GM12878 (cell line): Measurements from ENCODE around the gene KIFAP3. TPM values are rescaled to one million over a fixed set of nuclear protein-coding genes. Genes with fewer than 3 reads are reported as not detected.
A peak's percentile ranks its signal among the peaks of the same experiment; 100 is the strongest.

ENCODE experiments used
- CREM ChIP-seq: IDR thresholded peaks from 2 replicates; pipeline ENCODE4 v1.6.1; 2014; ENCODE audit warnings: antibody characterized with exemption, low read depth
- ETV6 ChIP-seq, 2 experiments: fragments of 450-650 bp in 1 of 2; IDR thresholded peaks in 1 of 2; conservative IDR thresholded peaks in 1 of 2; 2 replicates each; pipeline ENCODE4 v1.6.1; 2014; ENCODE audit warnings: antibody characterized with exemption in 1 of 2, borderline replicate concordance in 1 of 2, low read depth in 1 of 2, mild to moderate bottlenecking in 1 of 2, moderate library complexity in 1 of 2
- NBN ChIP-seq: fragments of 450-650 bp; IDR thresholded peaks from 2 replicates; pipeline ENCODE4 v1.6.1; 2016
- NFXL1 ChIP-seq: fragments of 450-650 bp; IDR thresholded peaks from 2 replicates; pipeline ENCODE4 v1.6.1; 2017; ENCODE audit warnings: antibody characterized with exemption, mild to moderate bottlenecking, borderline replicate concordance
- NFYB ChIP-seq: IDR thresholded peaks from 2 replicates; pipeline ENCODE4 v1.6.1; 2011; ENCODE audit warnings: low read depth, mild to moderate bottlenecking, low read length, improper control_type of control experiment, moderate library complexity; ENCODE audit not compliant: insufficient read depth
- PML ChIP-seq: IDR thresholded peaks from 2 replicates; pipeline ENCODE4 v1.6.1; 2012; ENCODE audit warnings: low read length, inconsistent platforms
- POLR2A ChIP-seq: IDR thresholded peaks from 2 replicates; pipeline ENCODE4 v1.6.1; 2011; ENCODE audit warnings: low read depth, mild to moderate bottlenecking, low read length
- RCOR1 ChIP-seq: conservative IDR thresholded peaks from 2 replicates; pipeline ENCODE4 v1.6.1; 2012; ENCODE audit warnings: low read depth, low read length, improper control_type of control experiment
- SMARCA5 ChIP-seq: fragments of 450-650 bp; IDR thresholded peaks from 2 replicates; pipeline ENCODE4 v1.6.1; 2017; ENCODE audit warnings: mild to moderate bottlenecking
- SRF ChIP-seq, 2 experiments: IDR thresholded peaks; 2 replicates each; pipeline ENCODE4 v1.6.1; 2011; ENCODE audit warnings: low read depth in 2 of 2, low read length in 2 of 2, mild to moderate bottlenecking in 1 of 2, moderate library complexity in 1 of 2
- STAT3 ChIP-seq: IDR thresholded peaks from 2 replicates; pipeline ENCODE4 v1.6.1; 2011; ENCODE audit warnings: low read depth, low read length, improper control_type of control experiment
- TBL1XR1 ChIP-seq: IDR thresholded peaks from 2 replicates; pipeline ENCODE4 v1.6.1; 2012; ENCODE audit warnings: low read depth, low read length, improper control_type of control experiment
- TCF3 ChIP-seq: IDR thresholded peaks from 2 replicates; pipeline ENCODE4 v1.6.1; 2012; ENCODE audit warnings: low read depth, mild to moderate bottlenecking, low read length, borderline replicate concordance; ENCODE audit not compliant: insufficient read depth
- ZNF384 ChIP-seq: IDR thresholded peaks from 2 replicates; pipeline ENCODE4 v1.6.1; 2012; ENCODE audit warnings: low read depth, mild to moderate bottlenecking, low read length, improper control_type of control experiment, borderline replicate concordance
- polyA plus RNA-seq, 11 experiments: library from polyadenylated mRNA; depleted of rRNA in 4 of 11; unstranded in 6 of 11; stranded (reverse) in 5 of 11; fragments of >200 nt; fragmentation: Nextera tagmentation in 4 of 11; fragmentation: Illumina TruSeq in 1 of 11; extraction: Ambion mirVana in 4 of 11; extraction: Trizol in 1 of 11; gene quantifications; 1 replicate in 1 of 11; 2 replicates in 10 of 11; pipeline versions ENCODE4 v1.2.1 to v1.2.3, GENCODE V29; 2011 to 2016; ENCODE audit warnings: inconsistent platforms in 2 of 11, missing spikeins in 2 of 11, low read depth in 1 of 11
- total RNA-seq, 4 experiments: library from RNA; depleted of rRNA in 3 of 4; stranded (reverse); fragments of >200 nt in 3 of 4; fragmentation: Illumina TruSeq in 1 of 4; extraction: Trizol in 1 of 4; gene quantifications; 2 replicates each; pipeline versions ENCODE4 v1.2.1 to v1.2.3, GENCODE V29; 2013 to 2021
- TF ChIP-seq, protein P1 (sequence below), 3 experiments: IDR thresholded peaks in 2 of 3; conservative IDR thresholded peaks in 1 of 3; 2 replicates each; pipeline ENCODE4 v1.5.1; 2011; ENCODE audit warnings: low read depth in 3 of 3, low read length in 3 of 3, mild to moderate bottlenecking in 3 of 3, control low read depth in 2 of 3, moderate library complexity in 2 of 3, inconsistent platforms in 1 of 3, mixed read lengths in 1 of 3; ENCODE audit not compliant: control insufficient read depth in 2 of 3, insufficient read depth in 1 of 3; ENCODE audit errors: extremely low read depth in 1 of 3
- TF ChIP-seq, protein P2 (sequence below): fragments of 450-650 bp; IDR thresholded peaks from 2 replicates; pipeline ENCODE4 v1.6.1; 2017; ENCODE audit warnings: mild to moderate bottlenecking, moderate library complexity
- TF ChIP-seq, protein P3 (sequence below): IDR thresholded peaks from 2 replicates; pipeline ENCODE4 v1.6.1; 2012; ENCODE audit warnings: mild to moderate bottlenecking, low read depth, low read length
- TF ChIP-seq, protein P4 (sequence below): fragments of 450-650 bp; IDR thresholded peaks from 2 replicates; pipeline ENCODE4 v1.6.1; 2016; ENCODE audit warnings: mild to moderate bottlenecking

KIFAP3 gene
- total and polyA plus RNA-seq, 10 of the 15 experiments (the other 5 are each of a cell fraction or from before 2014, with no cell fraction given) = 13.7 to 100 (median 18.9) TPM

DNA sequence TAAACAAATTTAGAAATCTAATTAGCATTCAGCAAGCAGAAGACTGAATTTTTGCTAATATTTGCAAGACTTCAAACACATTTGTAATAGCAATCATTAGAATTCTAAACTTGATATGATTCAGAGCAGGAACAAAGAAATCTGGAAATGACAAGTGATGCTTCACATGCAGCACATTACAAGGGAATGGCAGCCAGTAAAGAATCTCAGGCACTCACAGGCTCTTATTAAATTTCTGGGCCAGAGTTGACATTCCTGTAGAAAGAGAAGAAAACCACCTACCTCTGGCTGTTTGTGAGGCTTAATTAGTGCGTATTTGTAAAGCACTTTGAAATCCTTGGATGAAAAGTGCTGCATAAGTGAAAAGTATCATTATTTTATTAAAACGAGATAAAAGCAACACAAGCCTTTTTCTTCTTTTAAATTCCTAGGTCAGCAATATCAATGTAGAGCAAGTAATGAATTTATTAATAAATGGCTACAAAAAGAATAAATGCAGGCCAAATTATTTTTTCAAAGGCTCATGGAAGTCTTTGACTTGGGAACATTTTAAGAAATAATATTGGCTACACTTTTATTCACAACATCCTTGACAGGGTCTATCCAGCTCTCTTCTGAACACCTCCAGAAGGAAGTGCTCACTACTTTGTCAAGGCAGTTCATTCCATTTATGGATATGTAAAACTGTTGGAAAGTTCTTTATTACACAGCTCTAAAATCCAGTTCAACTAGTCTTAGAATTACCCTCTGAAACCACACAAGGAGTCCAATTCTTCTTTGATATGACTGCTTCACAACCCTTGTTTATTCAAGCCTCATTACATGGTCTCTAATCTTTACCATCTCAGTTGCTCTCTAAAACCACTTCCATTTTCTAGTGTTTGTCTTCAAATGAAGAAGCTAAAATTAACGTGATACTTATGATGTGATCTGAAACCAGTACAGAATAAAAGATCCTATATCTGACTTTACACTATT is 148.7 kb downstream of the KIFAP3 start (continued):
- TF ChIP-seq, protein P1, sequence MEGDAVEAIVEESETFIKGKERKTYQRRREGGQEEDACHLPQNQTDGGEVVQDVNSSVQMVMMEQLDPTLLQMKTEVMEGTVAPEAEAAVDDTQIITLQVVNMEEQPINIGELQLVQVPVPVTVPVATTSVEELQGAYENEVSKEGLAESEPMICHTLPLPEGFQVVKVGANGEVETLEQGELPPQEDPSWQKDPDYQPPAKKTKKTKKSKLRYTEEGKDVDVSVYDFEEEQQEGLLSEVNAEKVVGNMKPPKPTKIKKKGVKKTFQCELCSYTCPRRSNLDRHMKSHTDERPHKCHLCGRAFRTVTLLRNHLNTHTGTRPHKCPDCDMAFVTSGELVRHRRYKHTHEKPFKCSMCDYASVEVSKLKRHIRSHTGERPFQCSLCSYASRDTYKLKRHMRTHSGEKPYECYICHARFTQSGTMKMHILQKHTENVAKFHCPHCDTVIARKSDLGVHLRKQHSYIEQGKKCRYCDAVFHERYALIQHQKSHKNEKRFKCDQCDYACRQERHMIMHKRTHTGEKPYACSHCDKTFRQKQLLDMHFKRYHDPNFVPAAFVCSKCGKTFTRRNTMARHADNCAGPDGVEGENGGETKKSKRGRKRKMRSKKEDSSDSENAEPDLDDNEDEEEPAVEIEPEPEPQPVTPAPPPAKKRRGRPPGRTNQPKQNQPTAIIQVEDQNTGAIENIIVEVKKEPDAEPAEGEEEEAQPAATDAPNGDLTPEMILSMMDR (IDR thresholded peaks at IDR 0.05 in 2 of 3, conservative IDR thresholded peaks at IDR 0.05 in 1 of 3; ENCODE audit: control insufficient read depth in 2 of 3, extremely low read depth in 1 of 3, insufficient read depth in 1 of 3, low read depth in 3 of 3, low read length in 3 of 3) = no peak
- TF ChIP-seq ETV6 (conservative IDR thresholded peaks at IDR 0.05 in 1 of 2, IDR thresholded peaks at IDR 0.05 in 1 of 2; ENCODE audit: borderline replicate concordance in 1 of 2, low read depth in 1 of 2) (no peak), TCF3 (no peak), STAT3 (no peak), NFXL1 (no peak), NFYB (no peak), NBN (0 out of 2 replicates have a peak, but pooled peaks have one; percentile 23), CREM (no peak), SRF (IDR thresholded peaks at IDR 0.05; ENCODE audit: low read depth in 2 of 2, low read length in 2 of 2) (no peak), POLR2A (no peak), RCOR1 (no peak), PML (no peak), TBL1XR1 (no peak), SMARCA5 (no peak), ZNF384 (no peak)
- TF ChIP-seq, protein P2, sequence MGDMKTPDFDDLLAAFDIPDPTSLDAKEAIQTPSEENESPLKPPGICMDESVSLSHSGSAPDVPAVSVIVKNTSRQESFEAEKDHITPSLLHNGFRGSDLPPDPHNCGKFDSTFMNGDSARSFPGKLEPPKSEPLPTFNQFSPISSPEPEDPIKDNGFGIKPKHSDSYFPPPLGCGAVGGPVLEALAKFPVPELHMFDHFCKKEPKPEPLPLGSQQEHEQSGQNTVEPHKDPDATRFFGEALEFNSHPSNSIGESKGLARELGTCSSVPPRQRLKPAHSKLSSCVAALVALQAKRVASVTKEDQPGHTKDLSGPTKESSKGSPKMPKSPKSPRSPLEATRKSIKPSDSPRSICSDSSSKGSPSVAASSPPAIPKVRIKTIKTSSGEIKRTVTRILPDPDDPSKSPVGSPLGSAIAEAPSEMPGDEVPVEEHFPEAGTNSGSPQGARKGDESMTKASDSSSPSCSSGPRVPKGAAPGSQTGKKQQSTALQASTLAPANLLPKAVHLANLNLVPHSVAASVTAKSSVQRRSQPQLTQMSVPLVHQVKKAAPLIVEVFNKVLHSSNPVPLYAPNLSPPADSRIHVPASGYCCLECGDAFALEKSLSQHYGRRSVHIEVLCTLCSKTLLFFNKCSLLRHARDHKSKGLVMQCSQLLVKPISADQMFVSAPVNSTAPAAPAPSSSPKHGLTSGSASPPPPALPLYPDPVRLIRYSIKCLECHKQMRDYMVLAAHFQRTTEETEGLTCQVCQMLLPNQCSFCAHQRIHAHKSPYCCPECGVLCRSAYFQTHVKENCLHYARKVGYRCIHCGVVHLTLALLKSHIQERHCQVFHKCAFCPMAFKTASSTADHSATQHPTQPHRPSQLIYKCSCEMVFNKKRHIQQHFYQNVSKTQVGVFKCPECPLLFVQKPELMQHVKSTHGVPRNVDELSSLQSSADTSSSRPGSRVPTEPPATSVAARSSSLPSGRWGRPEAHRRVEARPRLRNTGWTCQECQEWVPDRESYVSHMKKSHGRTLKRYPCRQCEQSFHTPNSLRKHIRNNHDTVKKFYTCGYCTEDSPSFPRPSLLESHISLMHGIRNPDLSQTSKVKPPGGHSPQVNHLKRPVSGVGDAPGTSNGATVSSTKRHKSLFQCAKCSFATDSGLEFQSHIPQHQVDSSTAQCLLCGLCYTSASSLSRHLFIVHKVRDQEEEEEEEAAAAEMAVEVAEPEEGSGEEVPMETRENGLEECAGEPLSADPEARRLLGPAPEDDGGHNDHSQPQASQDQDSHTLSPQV = no peak
- TF ChIP-seq, protein P3, sequence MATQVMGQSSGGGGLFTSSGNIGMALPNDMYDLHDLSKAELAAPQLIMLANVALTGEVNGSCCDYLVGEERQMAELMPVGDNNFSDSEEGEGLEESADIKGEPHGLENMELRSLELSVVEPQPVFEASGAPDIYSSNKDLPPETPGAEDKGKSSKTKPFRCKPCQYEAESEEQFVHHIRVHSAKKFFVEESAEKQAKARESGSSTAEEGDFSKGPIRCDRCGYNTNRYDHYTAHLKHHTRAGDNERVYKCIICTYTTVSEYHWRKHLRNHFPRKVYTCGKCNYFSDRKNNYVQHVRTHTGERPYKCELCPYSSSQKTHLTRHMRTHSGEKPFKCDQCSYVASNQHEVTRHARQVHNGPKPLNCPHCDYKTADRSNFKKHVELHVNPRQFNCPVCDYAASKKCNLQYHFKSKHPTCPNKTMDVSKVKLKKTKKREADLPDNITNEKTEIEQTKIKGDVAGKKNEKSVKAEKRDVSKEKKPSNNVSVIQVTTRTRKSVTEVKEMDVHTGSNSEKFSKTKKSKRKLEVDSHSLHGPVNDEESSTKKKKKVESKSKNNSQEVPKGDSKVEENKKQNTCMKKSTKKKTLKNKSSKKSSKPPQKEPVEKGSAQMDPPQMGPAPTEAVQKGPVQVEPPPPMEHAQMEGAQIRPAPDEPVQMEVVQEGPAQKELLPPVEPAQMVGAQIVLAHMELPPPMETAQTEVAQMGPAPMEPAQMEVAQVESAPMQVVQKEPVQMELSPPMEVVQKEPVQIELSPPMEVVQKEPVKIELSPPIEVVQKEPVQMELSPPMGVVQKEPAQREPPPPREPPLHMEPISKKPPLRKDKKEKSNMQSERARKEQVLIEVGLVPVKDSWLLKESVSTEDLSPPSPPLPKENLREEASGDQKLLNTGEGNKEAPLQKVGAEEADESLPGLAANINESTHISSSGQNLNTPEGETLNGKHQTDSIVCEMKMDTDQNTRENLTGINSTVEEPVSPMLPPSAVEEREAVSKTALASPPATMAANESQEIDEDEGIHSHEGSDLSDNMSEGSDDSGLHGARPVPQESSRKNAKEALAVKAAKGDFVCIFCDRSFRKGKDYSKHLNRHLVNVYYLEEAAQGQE = no peak
- TF ChIP-seq, protein P4, sequence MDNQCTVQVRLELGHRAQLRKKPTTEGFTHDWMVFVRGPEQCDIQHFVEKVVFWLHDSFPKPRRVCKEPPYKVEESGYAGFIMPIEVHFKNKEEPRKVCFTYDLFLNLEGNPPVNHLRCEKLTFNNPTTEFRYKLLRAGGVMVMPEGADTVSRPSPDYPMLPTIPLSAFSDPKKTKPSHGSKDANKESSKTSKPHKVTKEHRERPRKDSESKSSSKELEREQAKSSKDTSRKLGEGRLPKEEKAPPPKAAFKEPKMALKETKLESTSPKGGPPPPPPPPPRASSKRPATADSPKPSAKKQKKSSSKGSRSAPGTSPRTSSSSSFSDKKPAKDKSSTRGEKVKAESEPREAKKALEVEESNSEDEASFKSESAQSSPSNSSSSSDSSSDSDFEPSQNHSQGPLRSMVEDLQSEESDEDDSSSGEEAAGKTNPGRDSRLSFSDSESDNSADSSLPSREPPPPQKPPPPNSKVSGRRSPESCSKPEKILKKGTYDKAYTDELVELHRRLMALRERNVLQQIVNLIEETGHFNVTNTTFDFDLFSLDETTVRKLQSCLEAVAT = no peak
